ENCODE measurements around the gene C1orf167.

DNA sequence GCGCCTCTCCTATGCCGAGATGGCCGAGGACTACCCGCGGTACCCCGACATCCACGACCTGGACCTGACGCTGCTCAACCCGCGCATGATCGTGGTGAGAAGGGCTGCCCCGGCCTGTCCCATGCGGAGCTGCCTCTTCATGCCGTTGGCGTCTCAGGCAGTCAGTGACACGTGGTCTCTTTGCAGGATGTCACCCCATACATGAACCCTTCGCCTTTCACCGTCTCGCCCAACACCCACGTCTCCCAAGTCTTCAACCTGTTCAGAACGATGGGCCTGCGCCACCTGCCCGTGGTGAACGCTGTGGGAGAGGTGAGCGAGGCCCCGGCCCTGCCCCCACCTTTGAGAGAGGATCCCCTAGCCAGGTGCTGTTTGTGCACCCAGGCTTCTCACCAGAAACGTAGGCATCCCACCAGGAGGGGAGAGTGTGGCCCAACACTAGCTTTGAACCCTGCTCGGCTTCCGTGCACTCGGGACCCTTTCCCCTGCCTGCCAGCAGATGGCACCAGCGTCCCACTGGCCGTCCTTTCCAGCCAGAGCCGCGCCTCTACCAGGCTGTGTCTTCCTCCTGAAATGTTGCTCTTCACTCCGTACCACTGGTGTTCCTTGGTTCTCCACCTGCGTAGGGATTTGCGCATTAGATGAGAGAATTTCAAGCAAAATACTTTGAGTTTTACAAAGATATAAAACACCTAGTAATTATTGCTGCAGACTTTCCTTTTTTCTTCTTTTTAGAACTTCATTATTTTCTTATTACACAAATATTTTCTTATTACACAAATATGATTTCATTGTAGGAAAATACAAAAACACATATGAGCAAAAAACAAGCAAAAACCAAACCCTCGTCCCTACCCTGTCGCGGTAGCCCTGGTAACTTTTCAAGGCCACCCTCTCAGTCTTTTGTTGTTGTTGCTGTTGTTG, 76.6 kb downstream of the C1orf167 start:
- TF ChIP-seq EP300 (IDR thresholded peaks at IDR 0.05; ENCODE audit: borderline replicate concordance) (no peak), MAX (IDR thresholded peaks at IDR 0.05) (no peak), RAD21 (IDR thresholded peaks at IDR 0.05; ENCODE audit: low read depth) (peak; percentile 93), YY1 (IDR thresholded peaks at IDR 0.05; ENCODE audit: low read depth) (no peak), REST (IDR thresholded peaks at IDR 0.05; ENCODE audit: low read depth) (no peak), TCF12 (IDR thresholded peaks at IDR 0.05; ENCODE audit: low read depth) (no peak), TAF1 (IDR thresholded peaks at IDR 0.05; ENCODE audit: low read depth) (no peak)

Measured in Ishikawa (cell line).